ENCODE measurements around the gene SLC31A1.
A peak's percentile ranks its signal among the peaks of the same experiment; 100 is the strongest.

SLC31A1 gene

DNA sequence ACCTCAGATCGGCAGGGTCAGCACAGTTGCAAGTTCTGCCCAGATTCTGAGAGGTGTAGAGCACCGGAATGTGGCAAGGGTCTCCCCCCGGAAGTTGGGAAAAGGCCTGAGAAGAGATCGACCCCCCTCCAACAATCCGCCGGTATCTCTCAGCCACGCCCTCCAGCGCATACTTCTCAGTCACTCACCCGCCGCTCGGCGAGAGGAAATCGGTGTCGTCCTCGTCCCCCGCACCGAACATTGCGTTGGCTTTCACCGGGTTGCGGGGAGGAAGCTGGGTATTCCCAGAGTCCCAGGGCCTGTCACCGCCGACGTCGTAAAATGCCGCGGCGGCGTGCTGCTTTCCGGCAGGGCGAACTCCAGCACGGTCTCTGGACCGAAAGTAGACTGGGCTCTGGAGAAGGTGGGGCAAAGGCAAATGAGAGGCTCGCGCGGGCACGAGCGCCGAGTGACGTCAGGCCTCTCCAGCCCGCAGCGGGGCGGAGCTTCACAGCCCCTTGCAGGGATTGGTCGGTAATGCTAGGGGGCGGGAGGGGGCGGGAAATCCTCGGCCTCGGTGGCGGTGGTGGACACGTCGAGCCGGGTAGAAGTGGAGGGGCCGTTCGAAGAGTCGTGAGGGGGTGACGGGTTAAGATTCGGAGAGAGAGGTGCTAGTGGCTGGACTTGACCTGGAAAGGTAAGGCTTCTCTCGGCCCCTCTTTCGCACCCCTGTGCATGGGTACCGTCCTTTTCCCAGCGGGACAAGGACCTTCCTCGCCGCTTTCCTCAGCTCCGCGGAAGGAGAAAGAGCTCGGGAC, at the start of gene SLC31A1, which contains the start of gene FKBP15:
TSS of gene SLC31A1 (plus strand) at position 542 of the 797 bp plus-strand sequence. CDS start 34,605 bp downstream, outside the sequence.
TSS of gene FKBP15 (minus strand) at position 275 of the 797 bp plus-strand sequence. CDS start at position 241, 34 bp downstream.
- Histone ChIP-seq H3K79me2 (ENCODE audit: control insufficient read depth, insufficient read depth, low read length, unreplicated experiment) (peaks cover 80% of the 10 kb centered on the region), H3K27ac (ENCODE audit: low read depth, low read length) (peak within 1 kb of the TSS; percentile 53), H3K4me3 (ENCODE audit: low read depth, low read length) (peak within 1 kb of the TSS; percentile 84), H3K4me1 (ENCODE audit: control insufficient read depth, insufficient read depth, low read length, unreplicated experiment) (peaks cover 20% of the 10 kb centered on the region), H3K27me3 (ENCODE audit: insufficient read depth, low read length) (no peaks in the 10 kb centered on the region), H2AFZ (ENCODE audit: low read length, unreplicated experiment) (peak within 1 kb of the TSS; percentile 75), H3K36me3 (ENCODE audit: insufficient read depth, low read length) (peaks cover 5% of the 10 kb centered on the region; the same call in 1 of the 2 replicates)

DNA sequence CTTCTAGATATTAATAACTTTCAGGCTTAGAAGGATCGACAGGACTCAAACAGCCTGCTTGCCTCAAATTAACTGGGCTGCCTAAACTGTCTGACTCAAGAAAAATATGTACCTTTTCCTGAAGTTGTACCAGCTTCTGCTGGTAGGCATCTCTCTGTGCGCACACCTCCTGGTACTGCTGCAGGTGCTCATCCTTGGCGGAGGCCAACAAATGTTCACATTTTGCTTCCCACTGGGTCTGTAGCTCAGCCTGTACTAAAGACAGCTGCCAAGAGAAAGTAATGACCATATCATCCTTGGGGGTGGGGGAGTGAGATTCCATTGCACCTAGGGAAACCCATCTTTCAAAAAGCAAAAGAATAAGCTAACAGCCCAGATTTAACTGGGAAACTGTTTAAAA, 48.0 kb upstream of the SLC31A1 start:
- Histone ChIP-seq H3K27ac (ENCODE audit: low read depth, low read length) (no peak overlapping the region), H3K36me3 (ENCODE audit: insufficient read depth, low read length) (peaks cover 49% of the 10 kb centered on the region), H3K4me1 (ENCODE audit: control insufficient read depth, insufficient read depth, low read length, unreplicated experiment) (peaks cover 8% of the 10 kb centered on the region), H3K27me3 (ENCODE audit: insufficient read depth, low read length) (no peaks in the 10 kb centered on the region), H2AFZ (ENCODE audit: low read length, unreplicated experiment) (no peak overlapping the region), H3K4me3 (ENCODE audit: low read depth, low read length) (no peak overlapping the region), H3K79me2 (ENCODE audit: control insufficient read depth, insufficient read depth, low read length, unreplicated experiment) (no peaks in the 10 kb centered on the region)

DNA sequence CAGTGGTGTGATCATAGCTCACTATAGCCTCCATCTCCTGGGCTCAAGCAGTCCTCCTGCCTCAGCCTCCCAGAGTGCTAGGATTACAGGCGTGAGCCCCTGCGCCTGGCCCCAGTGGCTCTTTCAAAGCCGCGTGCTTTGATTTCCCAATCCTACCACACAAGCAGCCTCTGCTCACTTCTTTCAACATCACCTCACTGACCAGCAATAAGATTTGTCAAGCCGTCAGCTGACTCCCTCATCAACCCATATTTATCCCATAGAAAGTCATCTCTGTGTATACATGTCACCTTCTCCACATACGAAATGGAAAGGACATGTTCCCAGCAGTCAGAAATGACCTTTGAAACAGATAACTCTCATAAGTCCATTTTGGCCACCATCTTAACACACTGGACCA, 44.5 kb upstream of the SLC31A1 start:
- H3K36me3 ChIP-seq (ENCODE audit: insufficient read depth, low read length), result peaks cover 56% of the 10 kb centered on the region
- no peak overlapping the region for H2AFZ ChIP-seq (ENCODE audit: low read length, unreplicated experiment)
- no peaks in the 10 kb centered on the region for H3K27me3 ChIP-seq (ENCODE audit: insufficient read depth, low read length)
- H3K4me3 ChIP-seq (ENCODE audit: low read depth, low read length), result no peak overlapping the region
- H3K27ac ChIP-seq (ENCODE audit: low read depth, low read length), result no peak overlapping the region
- peaks cover 11% of the 10 kb centered on the region for H3K4me1 ChIP-seq (ENCODE audit: control insufficient read depth, insufficient read depth, low read length, unreplicated experiment)
- H3K79me2 ChIP-seq (ENCODE audit: control insufficient read depth, insufficient read depth, low read length, unreplicated experiment), result no peaks in the 10 kb centered on the region

DNA sequence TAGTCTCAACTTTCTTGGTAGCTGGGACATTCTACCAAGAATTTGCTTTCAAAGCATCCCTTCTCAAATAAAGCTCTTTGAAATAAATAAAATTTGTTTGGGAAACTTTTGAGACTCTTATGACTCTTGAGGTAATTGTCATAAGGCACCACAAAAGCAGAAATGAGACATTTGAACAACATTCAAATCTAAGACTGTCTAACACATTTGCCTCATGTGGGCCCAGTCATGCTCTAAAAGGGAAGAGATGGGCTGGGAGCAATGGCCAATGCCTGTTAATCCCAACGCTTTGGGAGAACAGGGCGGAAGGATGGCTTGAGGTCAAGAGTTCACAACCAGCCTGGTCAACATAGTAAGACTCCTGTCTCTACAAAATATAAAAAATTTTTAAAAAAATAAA, 44.1 kb upstream of the SLC31A1 start:
- Histone ChIP-seq H3K79me2 (ENCODE audit: control insufficient read depth, insufficient read depth, low read length, unreplicated experiment) (no peaks in the 10 kb centered on the region), H3K27me3 (ENCODE audit: insufficient read depth, low read length) (no peaks in the 10 kb centered on the region), H2AFZ (ENCODE audit: low read length, unreplicated experiment) (no peak overlapping the region), H3K4me1 (ENCODE audit: control insufficient read depth, insufficient read depth, low read length, unreplicated experiment) (peaks cover 11% of the 10 kb centered on the region), H3K36me3 (ENCODE audit: insufficient read depth, low read length) (peaks cover 61% of the 10 kb centered on the region), H3K27ac (ENCODE audit: low read depth, low read length) (no peak overlapping the region), H3K4me3 (ENCODE audit: low read depth, low read length) (no peak overlapping the region)

DNA sequence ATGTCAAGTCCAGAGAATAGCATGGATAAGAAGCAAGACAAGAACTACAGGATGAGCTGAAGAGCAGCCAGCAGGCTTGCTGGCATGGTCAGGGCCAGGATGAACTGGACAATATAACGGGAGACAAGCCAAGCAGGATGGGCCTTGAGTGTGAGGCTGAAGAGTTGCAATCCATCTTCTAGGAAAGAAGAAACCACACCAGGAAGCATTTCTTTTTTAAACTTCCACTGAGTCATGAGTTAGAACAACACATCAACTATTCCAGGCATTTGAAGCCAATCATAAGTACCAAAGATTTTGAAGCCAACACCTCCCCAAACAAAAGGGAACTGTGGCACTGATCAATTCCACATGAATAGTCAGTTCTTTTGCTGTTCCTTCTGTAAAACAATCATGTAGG, 43.3 kb upstream of the SLC31A1 start:
- peaks cover 11% of the 10 kb centered on the region for H3K4me1 ChIP-seq (ENCODE audit: control insufficient read depth, insufficient read depth, low read length, unreplicated experiment)

DNA sequence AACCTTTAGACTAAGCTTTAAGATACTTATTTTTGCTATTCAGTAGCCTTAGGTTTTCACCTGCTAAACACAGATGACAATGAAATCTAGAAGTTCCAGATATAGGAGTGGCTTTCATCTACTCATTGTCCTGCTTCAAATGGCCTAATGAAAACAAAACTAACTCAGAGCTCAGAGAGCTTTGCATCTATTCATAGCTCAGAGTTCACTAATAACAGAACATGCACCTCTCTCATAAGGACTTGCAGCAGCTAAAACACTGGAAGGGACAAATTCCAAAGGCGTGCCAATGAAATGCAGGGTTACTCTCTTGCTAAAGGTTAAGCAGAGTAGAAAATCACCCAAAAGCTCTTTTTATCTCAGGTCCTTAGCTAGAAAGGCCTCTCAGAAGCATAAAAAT, 41.5 kb upstream of the SLC31A1 start:
- Histone ChIP-seq H3K79me2 (ENCODE audit: control insufficient read depth, insufficient read depth, low read length, unreplicated experiment) (no peaks in the 10 kb centered on the region), H3K4me3 (ENCODE audit: low read depth, low read length) (no peak overlapping the region), H3K27me3 (ENCODE audit: insufficient read depth, low read length) (no peaks in the 10 kb centered on the region), H3K4me1 (ENCODE audit: control insufficient read depth, insufficient read depth, low read length, unreplicated experiment) (peaks cover 14% of the 10 kb centered on the region), H3K27ac (ENCODE audit: low read depth, low read length) (no peak overlapping the region), H3K36me3 (ENCODE audit: insufficient read depth, low read length) (peaks cover 58% of the 10 kb centered on the region), H2AFZ (ENCODE audit: low read length, unreplicated experiment) (no peak overlapping the region)

More for the DNA sequence above, 43.3 kb upstream of the SLC31A1 start:
- Histone ChIP-seq H3K36me3 (ENCODE audit: insufficient read depth, low read length) (peaks cover 58% of the 10 kb centered on the region), H2AFZ (ENCODE audit: low read length, unreplicated experiment) (no peak overlapping the region), H3K4me3 (ENCODE audit: low read depth, low read length) (no peak overlapping the region), H3K79me2 (ENCODE audit: control insufficient read depth, insufficient read depth, low read length, unreplicated experiment) (no peaks in the 10 kb centered on the region), H3K27ac (ENCODE audit: low read depth, low read length) (no peak overlapping the region), H3K27me3 (ENCODE audit: insufficient read depth, low read length) (no peaks in the 10 kb centered on the region)

DNA sequence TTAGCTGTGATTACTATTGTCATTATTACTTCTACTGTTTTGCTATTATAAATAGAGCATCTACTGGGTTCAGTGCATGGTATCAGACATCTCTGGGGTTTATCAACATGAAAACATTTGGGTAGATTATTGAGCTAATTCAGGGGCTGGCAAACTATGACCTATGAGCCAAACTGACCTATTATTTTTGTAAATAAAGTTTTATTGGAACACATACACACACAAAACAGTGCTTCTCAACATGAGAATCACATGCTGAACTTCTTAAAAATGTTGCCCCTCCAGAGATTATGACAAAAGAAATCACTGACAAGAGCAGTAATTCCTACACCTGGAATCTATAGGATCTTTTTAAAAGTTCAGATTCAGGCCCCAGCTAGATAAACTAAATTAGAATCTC, 40.2 kb upstream of the SLC31A1 start:
- Histone ChIP-seq H3K4me1 (ENCODE audit: control insufficient read depth, insufficient read depth, low read length, unreplicated experiment) (peaks cover 25% of the 10 kb centered on the region), H2AFZ (ENCODE audit: low read length, unreplicated experiment) (no peak overlapping the region), H3K27ac (ENCODE audit: low read depth, low read length) (no peak overlapping the region), H3K36me3 (ENCODE audit: insufficient read depth, low read length) (peaks cover 55% of the 10 kb centered on the region), H3K79me2 (ENCODE audit: control insufficient read depth, insufficient read depth, low read length, unreplicated experiment) (no peaks in the 10 kb centered on the region), H3K27me3 (ENCODE audit: insufficient read depth, low read length) (no peaks in the 10 kb centered on the region), H3K4me3 (ENCODE audit: low read depth, low read length) (no peak overlapping the region)

DNA sequence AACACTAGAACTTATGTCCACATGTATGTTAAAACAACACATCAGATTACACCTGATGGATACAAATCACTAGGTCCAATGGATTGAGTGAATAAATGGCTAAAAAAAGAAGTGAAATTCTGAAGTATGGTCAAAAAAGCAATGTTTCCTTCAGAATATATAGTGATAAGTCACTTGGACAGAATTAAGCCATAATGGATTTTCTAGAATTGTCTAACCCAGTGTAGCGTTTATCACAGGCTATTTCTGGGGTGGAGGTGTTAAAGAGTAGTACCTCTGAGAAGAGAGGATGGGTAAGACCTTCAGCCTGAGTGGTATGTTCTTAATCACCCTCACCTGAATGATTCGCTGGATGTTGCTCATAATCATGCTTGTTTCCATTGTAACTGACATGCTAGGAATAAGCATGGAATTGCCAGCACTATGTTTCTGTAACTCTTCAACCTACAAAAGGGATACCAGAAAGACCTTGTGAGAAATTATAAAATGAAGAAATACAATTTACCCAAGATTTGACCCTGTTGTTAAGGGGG, 37.3 kb upstream of the SLC31A1 start:
- H3K4me1 ChIP-seq (ENCODE audit: control insufficient read depth, insufficient read depth, low read length, unreplicated experiment), result peaks cover 41% of the 10 kb centered on the region
- no peak overlapping the region for H2AFZ ChIP-seq (ENCODE audit: low read length, unreplicated experiment)
- H3K36me3 ChIP-seq (ENCODE audit: insufficient read depth, low read length), result peaks cover 47% of the 10 kb centered on the region
- peaks cover 4% of the 10 kb centered on the region for H3K79me2 ChIP-seq (ENCODE audit: control insufficient read depth, insufficient read depth, low read length, unreplicated experiment)
- H3K27me3 ChIP-seq (ENCODE audit: insufficient read depth, low read length), result no peaks in the 10 kb centered on the region
- H3K27ac ChIP-seq (ENCODE audit: low read depth, low read length), result peak overlapping the region; percentile 12; the same call in 1 of the 2 replicates
- no peak overlapping the region for H3K4me3 ChIP-seq (ENCODE audit: low read depth, low read length)

DNA sequence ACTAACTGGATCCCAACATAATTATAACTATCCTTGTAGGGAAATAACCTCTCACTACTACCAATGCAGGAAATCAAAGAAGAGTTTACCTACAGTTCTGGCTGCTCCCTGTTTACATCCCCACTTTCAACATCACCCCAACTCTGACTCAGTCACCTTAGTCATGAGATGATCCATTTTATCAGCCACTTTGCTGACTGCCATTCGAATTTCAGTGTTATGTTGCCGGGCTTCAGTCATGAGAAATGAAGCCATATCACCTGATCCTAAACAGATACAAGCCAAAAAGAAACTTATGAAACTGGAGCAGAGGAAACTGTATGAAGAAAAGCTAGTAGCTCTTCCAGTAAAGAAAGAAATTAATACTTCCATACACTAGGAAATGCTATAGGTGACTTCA, 36.8 kb upstream of the SLC31A1 start:
- peaks cover 41% of the 10 kb centered on the region for H3K4me1 ChIP-seq (ENCODE audit: control insufficient read depth, insufficient read depth, low read length, unreplicated experiment)
- H2AFZ ChIP-seq (ENCODE audit: low read length, unreplicated experiment), result no peak overlapping the region
- peaks cover 47% of the 10 kb centered on the region for H3K36me3 ChIP-seq (ENCODE audit: insufficient read depth, low read length)
- H3K27me3 ChIP-seq (ENCODE audit: insufficient read depth, low read length), result no peaks in the 10 kb centered on the region
- peaks cover 4% of the 10 kb centered on the region for H3K79me2 ChIP-seq (ENCODE audit: control insufficient read depth, insufficient read depth, low read length, unreplicated experiment)
- H3K27ac ChIP-seq (ENCODE audit: low read depth, low read length), result peak overlapping the region; percentile 12; the same call in 1 of the 2 replicates
- no peak overlapping the region for H3K4me3 ChIP-seq (ENCODE audit: low read depth, low read length)

DNA sequence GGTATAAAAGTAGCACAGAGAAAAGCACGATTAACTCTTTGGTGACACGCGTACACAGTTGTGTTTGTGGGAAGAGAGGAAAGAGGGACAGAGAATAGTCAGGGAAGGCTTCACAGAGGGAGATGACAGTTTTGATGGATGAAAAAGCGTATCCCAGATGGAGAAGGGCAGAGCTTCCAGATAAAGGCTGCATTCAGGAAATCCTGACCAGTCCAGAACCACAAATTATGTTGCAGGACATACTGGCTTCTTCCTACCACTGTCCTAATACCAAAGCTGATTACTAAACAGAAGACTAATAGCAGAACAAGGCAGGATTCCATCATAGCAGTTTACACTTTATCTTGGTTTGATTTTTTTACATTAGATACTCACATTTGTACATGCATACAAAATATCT, 36.1 kb upstream of the SLC31A1 start:
- Histone ChIP-seq H3K79me2 (ENCODE audit: control insufficient read depth, insufficient read depth, low read length, unreplicated experiment) (peaks cover 4% of the 10 kb centered on the region), H2AFZ (ENCODE audit: low read length, unreplicated experiment) (no peak overlapping the region), H3K27ac (ENCODE audit: low read depth, low read length) (no peak overlapping the region), H3K27me3 (ENCODE audit: insufficient read depth, low read length) (no peaks in the 10 kb centered on the region), H3K36me3 (ENCODE audit: insufficient read depth, low read length) (peaks cover 47% of the 10 kb centered on the region), H3K4me1 (ENCODE audit: control insufficient read depth, insufficient read depth, low read length, unreplicated experiment) (peaks cover 41% of the 10 kb centered on the region), H3K4me3 (ENCODE audit: low read depth, low read length) (no peak overlapping the region)

All from ACC112 (cell line).